GM20000 (cell line): ENCODE results near the gene BRSK2.
"Not testable (repeated sequence)": the region's sequence is repeated elsewhere in the genome, so short reads cannot be mapped to it uniquely, and the experiment has no call there.

ENCODE experiments used
- DNase-seq: peaks from one replicate; pipeline ENCODE4 v3.0.0; 2012; ENCODE audit warnings: low spot score
- TF ChIP-seq, protein P1 (sequence below): IDR thresholded peaks from 2 replicates; pipeline ENCODE4 v1.5.1; 2012; ENCODE audit warnings: mild to moderate bottlenecking, control low read depth; ENCODE audit errors: extremely low read depth, missing control alignments

BRSK2 gene

DNA sequence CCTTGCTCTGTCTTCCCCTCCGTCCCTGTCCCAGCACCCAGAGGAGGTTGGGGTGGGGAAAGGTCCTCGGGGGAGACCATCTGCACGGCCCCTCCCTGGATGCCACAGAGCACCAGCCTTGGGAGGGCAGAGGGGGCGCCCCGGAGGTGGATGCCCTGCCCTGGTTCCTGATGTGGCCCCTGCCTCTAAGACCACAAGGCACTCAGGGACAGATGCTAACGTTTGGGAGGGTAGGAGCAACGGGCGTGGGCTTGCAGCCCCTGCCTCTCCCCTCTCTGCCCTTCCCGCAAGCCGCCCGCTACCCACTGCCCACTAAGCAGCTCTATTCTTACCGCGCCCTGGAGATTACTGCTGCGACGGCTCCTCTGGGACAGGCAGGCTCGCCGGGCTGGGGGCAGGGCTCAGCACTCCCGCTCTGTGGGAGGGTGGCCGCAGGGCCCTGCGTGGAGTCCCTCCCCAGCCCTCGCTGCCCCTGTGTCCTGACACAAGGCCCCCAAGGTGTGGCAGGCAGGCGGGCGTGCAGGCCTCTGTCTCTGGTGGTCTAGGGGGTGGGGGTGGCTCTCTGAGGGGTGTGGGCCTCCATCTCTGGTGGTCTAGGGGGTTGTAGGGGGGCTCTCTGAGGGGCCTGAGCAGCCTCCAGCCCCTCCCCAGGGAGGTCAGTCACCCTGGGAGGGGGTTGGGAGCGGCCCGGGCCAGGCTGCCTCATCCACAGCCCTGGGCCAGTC is 14.9 kb downstream of the BRSK2 start:
- no peak for DNase-seq
- TF ChIP-seq, protein P1, sequence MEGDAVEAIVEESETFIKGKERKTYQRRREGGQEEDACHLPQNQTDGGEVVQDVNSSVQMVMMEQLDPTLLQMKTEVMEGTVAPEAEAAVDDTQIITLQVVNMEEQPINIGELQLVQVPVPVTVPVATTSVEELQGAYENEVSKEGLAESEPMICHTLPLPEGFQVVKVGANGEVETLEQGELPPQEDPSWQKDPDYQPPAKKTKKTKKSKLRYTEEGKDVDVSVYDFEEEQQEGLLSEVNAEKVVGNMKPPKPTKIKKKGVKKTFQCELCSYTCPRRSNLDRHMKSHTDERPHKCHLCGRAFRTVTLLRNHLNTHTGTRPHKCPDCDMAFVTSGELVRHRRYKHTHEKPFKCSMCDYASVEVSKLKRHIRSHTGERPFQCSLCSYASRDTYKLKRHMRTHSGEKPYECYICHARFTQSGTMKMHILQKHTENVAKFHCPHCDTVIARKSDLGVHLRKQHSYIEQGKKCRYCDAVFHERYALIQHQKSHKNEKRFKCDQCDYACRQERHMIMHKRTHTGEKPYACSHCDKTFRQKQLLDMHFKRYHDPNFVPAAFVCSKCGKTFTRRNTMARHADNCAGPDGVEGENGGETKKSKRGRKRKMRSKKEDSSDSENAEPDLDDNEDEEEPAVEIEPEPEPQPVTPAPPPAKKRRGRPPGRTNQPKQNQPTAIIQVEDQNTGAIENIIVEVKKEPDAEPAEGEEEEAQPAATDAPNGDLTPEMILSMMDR, result no peak

- no peak for DNase-seq
- TF ChIP-seq, protein P1, result no peak
These were observed 15.7 kb downstream of the BRSK2 start for GRCh38 chr11:1405186-1406020.

GRCh38 chr11:1406571-1407485 is 17.1 kb downstream of the BRSK2 start:
- TF ChIP-seq, protein P1, result no peak
- DNase-seq, result no peak

GRCh38 chr11:1407668-1408067 is 17.9 kb downstream of the BRSK2 start:
- TF ChIP-seq, protein P1, result no peak
- DNase-seq, result no peak

DNA sequence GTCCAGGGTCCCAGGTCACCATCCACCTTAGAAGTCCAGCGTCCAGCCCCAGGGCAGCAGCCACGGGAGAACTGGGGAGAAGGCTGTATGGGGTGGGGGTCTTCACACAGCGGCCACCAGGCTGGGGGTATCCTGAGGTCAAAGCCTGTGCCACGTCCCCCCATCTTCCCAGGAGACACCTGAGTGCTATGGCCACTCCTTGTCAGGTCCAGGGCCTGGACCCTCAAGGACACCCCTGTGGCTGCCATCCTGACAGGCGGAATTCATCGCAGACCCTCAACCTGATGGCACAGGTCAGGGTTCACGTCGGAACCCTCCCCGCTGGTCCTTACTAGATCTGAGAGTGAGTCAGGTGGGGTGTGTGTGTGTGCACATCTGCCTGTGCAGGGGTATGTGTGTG is 18.6 kb downstream of the BRSK2 start:
- TF ChIP-seq, protein P1, result no peak
- DNase-seq, result no peak

DNA sequence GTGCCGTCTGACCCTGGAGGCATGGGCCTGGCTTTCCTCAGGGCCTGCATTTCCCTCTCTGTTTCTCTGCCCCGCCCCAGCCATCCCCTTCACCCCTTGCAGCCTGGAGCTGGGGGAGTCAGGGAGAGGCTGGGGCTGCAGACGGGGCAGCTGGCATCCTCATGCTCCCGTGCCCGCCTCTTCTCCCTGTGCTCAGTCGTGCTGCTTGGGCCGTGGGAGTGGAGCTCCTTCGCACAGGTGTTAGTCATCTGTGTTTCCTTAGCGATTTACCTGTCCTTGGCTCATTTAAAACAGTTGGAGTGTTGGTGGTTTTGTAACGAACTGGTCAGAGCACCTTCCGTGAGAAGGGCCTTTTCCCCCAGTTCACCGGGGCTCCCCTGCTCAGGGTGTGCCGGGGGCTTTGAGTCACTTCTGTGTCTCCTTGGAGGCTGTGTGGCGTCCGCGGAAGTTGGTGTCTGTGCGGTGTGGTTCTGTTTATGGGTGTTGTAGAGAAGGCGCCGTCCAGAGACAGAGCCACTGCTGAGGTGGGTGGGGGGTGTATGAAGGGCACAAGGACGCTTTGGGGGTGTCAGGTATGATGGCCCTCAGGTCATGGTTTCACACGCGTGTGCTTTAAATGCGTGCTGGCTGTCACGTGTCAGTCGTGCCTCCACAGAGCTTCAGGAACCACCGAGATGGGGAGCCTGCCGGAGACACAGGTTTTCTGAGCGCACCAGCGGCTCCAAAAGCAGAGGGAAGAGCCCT is 19.5 kb downstream of the BRSK2 start:
- no peak for DNase-seq
- TF ChIP-seq, protein P1, result no peak

DNA sequence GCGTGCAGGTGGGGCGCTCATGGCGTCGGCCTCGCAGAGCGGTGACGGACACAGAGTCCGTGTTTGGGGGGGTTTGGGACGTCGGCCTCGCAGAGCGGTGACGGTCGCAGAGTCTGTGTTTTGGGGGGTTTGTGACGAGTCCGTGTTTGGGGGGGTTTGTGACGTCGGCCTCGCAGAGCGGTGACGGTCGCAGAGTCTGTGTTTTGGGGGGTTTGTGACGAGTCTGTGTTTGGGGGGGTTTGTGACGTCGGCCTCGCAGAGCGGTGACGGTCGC is 20.1 kb downstream of the BRSK2 start:
- not testable (repeated sequence) for DNase-seq
